HG03457 (cell line): ENCODE results near the gene ZNF628.
"Not testable (repeated sequence)": the region's sequence is repeated elsewhere in the genome, so short reads cannot be mapped to it uniquely, and the experiment has no call there.

Experiments
- ATAC-seq: cut with Tn5 transposase; IDR thresholded peaks from one replicate; pipeline ENCODE4 v1.9.1; 2021; ENCODE audit warnings: moderate number of reproducible peaks; ENCODE audit not compliant: unreplicated experiment

ZNF628 gene

GRCh38 chr19:55476100-55476775, at the start of gene ZNF628:
Gene ZNF628, plus strand, starts transcription at chr19:55476617. Its CDS starts 3,294 bp downstream, at chr19:55479911.
- peak; percentile 67 for ATAC-seq

GRCh38 chr19:55431183-55431582, 45.2 kb upstream of the ZNF628 start:
- no peak for ATAC-seq

- no peak for ATAC-seq
Measured at GRCh38 chr19:55432241-55432959, 44.0 kb upstream of the ZNF628 start.

GRCh38 chr19:55433292-55433691, 43.1 kb upstream of the ZNF628 start:
- no peak for ATAC-seq

- no peak for ATAC-seq
Measured at GRCh38 chr19:55434356-55434919, 42.0 kb upstream of the ZNF628 start.

GRCh38 chr19:55435020-55435419, 41.4 kb upstream of the ZNF628 start:
- no peak for ATAC-seq

GRCh38 chr19:55436847-55437246, 39.6 kb upstream of the ZNF628 start:
- ATAC-seq: no peak

GRCh38 chr19:55437410-55437809, 39.0 kb upstream of the ZNF628 start:
- no peak for ATAC-seq

GRCh38 chr19:55439052-55439451, 37.4 kb upstream of the ZNF628 start:
- ATAC-seq: no peak

- no peak for ATAC-seq
Measured at GRCh38 chr19:55440411-55441105, 35.9 kb upstream of the ZNF628 start.

GRCh38 chr19:55441319-55441691, 35.1 kb upstream of the ZNF628 start:
- no peak for ATAC-seq

GRCh38 chr19:55441692-55442321, 34.6 kb upstream of the ZNF628 start:
- ATAC-seq: no peak

GRCh38 chr19:55442372-55442961, 34.0 kb upstream of the ZNF628 start:
- ATAC-seq: no peak

- ATAC-seq: no peak
Measured at GRCh38 chr19:55443045-55443823, 33.2 kb upstream of the ZNF628 start, which contains the start of gene SHISA7. Gene SHISA7, minus strand, starts transcription at chr19:55443300. Its CDS starts 437 bp downstream, at chr19:55442863.

GRCh38 chr19:55443824-55444480, 32.5 kb upstream of the ZNF628 start:
- no peak for ATAC-seq

- no peak for ATAC-seq
Measured at GRCh38 chr19:55444646-55445045, 31.8 kb upstream of the ZNF628 start.

GRCh38 chr19:55446060-55446459, 30.4 kb upstream of the ZNF628 start:
- ATAC-seq: no peak

GRCh38 chr19:55447421-55448174, 28.8 kb upstream of the ZNF628 start:
- no peak for ATAC-seq

GRCh38 chr19:55448175-55448490, 28.3 kb upstream of the ZNF628 start:
- ATAC-seq: not testable (repeated sequence)
